COR-L47 (cell line): Measurements from ENCODE around the gene GALK2.
A peak's percentile ranks its signal among the peaks of the same experiment; 100 is the strongest.
"Not testable (repeated sequence)": the region's sequence is repeated elsewhere in the genome, so short reads cannot be mapped to it uniquely, and the experiment has no call there.

ENCODE experiments used
- DNase-seq: peaks from one replicate; lab custom pipeline; 2025; lab: John Stamatoyannopoulos, UW

Gene GALK2

DNA sequence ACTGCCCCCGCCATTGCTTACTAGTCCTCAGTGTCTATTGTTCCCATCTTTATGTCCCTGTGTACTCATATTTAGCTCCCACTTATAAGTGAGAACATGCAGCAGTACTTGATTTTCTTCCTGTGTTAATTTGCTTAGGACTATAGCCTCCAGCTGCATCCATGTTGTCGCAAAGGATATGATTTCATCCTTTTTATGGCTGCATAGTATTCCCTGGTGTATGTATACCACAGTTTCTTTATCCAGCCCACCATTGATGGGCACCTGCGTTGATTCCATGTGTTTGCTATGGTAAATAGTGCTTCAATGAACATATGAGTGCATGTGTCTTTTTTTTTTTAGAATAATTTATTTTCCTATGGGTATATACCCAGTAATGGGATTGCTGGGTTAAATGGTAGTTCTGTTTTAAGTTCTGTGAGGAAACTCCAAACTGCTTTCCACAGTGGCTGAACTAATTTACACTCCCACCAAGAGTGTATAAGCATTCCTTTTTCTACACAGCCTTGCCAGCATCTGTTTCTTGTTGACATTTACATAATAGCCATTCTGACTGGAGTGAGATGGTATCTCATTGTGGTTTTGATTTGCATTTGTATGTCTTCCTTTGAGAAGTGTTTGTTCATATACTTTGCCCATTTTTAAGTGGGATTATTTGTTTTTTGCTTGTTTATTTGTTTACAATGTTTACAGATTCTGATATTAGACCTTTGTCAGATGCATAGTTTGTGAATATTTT is 53.7 kb downstream of the GALK2 start:
- no peak for DNase-seq

- DNase-seq: no peak
Observed at GRCh38 chr15:49225572-49226281, 55.7 kb downstream of the GALK2 start.

- DNase-seq: no peak
Observed at GRCh38 chr15:49227602-49228001, 57.6 kb downstream of the GALK2 start.

GRCh38 chr15:49229922-49230321 is 59.9 kb downstream of the GALK2 start:
- no peak for DNase-seq

DNA sequence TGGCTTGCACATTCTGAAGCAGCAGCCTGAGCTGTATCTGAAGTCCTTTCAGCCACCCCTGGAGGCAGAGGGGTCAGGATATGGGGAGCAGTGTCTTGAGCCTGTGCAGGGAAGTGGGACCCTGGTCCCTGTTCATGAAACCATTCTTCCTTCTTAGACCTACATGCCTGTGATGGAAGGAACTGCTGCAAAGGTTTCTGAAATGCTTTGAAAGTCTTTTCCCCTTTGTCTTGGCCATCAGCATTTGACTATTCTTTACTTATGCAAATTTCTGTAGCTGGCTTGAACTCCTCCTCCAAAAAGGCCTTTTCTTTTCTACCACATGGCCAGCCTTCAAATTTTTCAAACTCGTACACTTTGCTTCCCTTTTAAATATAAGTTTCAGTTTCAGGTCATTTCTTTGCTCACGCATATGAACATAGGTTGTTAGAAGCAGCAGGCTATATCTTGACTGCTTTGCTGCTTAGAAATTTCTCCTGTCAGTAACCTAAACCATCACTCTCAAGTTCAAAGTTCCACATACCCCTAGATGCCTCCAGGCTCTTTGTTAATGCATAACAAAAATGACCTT is 62.3 kb downstream of the GALK2 start:
- no peak for DNase-seq

DNA sequence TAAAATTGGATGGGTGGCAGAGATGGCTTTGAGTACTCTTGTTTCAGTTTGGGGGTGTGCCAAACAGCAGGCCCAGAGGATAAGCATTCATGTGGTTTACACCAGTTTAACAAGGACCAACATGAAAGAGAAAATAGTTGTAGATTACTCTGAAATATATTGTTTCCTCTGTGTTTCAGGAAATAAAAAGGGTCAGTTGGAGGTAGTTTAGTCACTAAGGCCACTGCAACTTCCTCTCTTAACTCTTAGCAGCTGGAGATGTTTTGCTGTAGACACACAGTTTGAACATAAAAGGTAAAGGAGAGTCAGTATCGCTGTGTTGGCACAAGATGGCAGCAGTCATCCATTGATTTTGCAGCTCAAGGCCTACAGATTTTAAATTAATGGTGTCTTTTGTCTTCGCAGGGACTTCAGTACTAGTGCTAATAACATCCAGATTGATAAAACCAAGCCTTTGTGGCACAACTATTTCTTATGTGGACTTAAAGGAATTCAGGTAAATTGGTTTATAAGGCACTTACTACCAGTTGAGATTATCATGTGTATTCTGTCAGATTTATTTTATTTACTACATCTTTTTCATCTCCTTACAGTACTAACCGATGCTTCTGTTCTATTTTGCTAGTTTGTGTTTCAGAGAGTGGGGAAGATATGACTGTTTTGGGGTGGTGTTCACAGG is 65.5 kb downstream of the GALK2 start:
- DNase-seq: peak; percentile 37

DNA sequence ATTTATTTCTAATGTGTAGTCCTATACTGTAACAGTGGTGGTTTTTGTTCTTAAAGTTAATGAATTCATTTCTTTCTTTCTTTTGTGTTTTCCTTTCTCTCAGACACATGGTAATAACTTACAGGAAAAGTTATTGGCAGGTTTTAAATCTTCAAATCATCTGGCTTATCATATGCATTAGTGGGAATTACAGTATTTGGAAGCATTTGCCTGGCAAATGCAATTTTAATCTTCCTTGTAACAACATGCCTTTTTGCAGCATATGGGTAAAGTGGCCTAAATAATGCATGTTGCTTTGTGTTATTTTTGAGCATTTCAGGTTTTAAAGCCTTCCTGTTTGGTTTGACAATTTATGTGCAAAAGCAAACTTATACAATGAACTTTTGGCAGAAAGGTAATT is 66.8 kb downstream of the GALK2 start:
- no peak for DNase-seq

GRCh38 chr15:49238342-49238741 is 68.3 kb downstream of the GALK2 start:
- no peak for DNase-seq

GRCh38 chr15:49239105-49239504 is 69.1 kb downstream of the GALK2 start:
- no peak for DNase-seq

GRCh38 chr15:49242820-49243219 is 72.8 kb downstream of the GALK2 start:
- no peak for DNase-seq

- DNase-seq: no peak
Observed at GRCh38 chr15:49247556-49248110, 77.6 kb downstream of the GALK2 start.

DNA sequence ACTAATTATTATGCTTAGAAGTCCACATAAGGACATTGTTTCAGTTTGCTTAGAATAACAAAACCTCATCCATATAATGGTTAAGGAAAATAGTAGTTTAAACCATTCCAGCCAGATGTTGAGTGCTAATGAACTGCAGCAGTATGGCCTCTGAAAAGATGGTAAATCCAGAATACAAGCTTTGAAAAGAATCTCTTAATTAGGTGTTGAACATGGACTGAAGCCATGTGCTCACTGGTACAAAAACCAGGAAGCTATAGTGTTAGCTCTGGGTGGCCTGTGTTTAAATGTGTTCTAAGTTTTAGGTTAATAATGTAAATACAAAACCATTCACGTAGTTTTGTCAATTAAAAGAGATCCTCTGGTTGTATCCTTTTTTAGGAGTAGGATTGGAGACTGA is 78.2 kb downstream of the GALK2 start:
- no peak for DNase-seq

GRCh38 chr15:49255966-49256759 is 86.1 kb downstream of the GALK2 start:
- peak; percentile 49 for DNase-seq

DNA sequence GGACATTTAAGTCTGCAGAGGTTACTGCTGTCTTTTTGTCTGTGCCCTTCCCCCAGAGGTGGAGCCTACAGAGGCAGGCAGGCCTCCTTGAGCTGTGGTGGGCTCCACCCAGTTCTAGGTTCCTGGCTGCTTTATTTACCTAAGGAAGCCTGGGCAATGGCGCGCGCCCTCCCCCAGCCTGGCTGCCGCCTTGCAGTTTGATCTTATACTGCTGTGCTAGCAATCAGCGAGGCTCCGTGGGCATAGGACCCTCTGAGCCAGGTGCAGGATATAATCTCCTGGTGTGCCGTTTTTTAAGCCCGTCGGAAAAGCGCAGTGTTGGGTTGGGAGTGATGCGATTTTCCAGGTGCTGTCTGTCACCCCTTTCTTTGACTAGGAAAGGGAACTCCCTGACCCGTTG is 95.1 kb downstream of the GALK2 start:
- DNase-seq: not testable (repeated sequence)

- no peak for DNase-seq
Observed at GRCh38 chr15:49265911-49266310, 95.9 kb downstream of the GALK2 start.

DNA sequence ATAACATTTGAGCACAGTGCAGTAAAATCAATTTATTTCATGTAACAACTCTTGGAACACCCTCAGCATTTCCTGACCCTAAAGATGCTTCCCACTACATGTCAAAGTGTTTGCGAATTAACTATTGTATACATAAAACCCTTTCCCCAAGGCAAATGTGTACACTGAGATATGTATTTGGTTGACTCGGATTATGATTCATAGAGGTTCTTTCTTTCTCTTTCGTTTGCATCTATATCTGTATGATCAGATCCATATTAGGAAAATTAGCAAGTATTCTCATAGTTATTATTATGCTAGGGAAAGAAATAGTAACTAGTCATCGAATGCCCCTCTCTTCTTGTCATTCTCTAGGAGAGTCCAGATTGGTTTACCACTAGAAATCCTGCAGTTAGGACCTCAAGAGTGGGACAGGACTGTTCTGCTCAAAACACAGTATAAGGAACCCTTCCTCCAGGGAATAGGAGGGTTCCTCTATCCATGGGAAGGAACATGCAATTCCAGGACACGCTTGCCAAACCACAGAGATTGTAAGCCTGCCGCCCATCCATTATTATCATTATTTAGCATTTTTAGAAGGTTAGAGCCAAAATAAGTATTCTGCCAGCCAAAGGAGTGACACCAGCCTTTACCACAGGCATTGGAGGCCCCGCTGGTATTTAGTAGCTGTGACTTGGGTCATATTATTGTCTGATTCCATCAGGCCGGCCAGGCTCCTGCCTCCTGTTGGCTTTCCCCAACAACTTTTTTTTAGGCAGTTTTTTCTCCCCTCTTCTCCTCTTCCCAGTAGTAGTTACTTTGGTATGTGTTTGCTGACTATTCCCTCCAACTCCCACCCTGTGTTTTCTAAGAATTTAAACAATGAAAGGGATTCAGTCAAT is 100.7 kb downstream of the GALK2 start:
- DNase-seq: no peak

- DNase-seq: no peak
Observed at GRCh38 chr15:49273734-49274318, 103.8 kb downstream of the GALK2 start.

DNA sequence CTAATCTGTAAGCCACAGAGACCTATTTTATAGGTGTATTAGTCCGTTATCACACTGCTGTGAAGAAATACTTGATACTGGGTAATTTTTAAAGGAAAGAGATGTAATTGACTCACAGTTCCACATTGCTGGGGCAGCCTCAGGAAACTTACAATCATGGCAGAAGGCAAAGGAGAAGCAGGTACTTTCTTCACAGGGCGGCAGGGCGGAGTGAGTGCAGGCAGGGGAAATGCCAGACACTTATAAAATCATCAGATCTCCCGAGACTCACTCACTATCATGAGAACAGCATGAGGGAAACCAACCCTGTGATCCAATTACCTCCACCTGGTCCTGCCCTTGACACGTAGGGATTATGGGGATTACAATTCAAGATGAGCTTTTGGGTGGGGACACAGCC is 108.7 kb downstream of the GALK2 start:
- DNase-seq: no peak

DNA sequence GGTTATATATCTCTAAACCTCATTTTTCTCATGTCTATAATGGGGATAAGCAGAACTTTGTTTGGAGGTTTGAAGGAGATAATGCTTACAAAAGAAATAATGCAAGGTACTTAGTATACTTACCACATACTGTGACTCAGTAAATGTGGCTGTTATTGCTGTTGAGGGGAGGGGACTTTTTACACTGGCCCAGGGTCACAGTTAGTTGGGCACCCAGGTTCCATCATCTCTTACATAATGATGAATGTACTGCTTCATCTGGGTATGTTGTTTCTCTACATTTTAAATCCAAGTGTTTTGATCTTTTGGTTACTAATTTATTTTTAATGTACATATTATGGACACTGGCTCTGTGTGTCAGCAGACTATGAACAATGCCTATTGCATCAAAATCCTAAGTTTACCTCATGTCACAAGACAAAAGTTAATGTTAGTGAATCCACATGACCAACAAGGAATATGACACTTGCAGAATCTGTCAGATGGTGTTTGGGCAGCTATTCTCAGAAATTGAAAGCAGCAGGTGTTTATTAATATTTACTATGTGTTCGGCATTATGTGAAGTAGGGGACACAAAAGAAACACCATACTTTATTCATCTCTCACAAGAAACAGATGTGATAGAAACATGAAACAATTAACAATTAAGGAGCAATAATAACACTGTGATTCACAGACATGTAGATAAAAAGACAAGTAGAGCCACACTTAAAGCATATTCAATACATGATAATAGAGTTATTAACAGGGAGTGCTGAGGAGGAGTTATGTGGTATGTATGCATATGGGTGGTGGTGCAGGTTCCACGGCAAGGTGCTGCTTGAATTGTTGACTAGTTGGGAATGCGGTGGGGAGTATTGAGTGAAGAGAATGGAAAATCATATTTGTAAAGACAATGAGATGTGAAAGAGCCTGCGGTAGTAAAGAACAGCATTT is 109.7 kb downstream of the GALK2 start:
- DNase-seq: no peak
